PC-9 (cell line): ENCODE measurements around the gene GPC5.

ENCODE experiments used
- EZH2 ChIP-seq: fragments of 200-600 bp; sonication (generic); IDR thresholded peaks from 2 replicates; pipeline ENCODE4 v1.8.0; 2017; ENCODE audit warnings: antibody characterized with exemption, low read depth
- TF ChIP-seq, protein P1 (sequence below): fragments of 200-600 bp; sonication (generic); conservative IDR thresholded peaks from 2 replicates; pipeline ENCODE4 v1.6.1; 2017; ENCODE audit warnings: mixed run types, antibody characterized with exemption, mild to moderate bottlenecking, moderate library complexity

DNA sequence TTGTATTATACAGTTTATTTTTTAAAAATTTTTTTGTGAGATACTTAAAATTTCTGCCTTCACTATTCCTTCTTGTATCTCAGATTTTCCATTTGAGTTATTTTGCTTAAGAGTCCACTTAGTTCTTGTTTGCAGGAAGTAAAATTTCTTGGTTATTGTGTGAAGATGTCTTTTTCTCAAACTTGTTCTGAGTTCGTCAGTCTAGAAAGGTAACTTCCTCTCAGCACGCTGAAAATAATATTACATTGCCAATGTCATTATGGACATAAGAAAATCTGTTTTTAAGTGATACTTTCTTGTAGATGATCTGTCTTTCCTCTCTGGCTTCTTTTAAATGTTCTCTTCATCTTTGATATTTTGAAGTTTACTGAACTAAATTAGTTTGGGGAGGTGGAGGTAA is 1096.5 kb downstream of the GPC5 start:
- TF ChIP-seq, protein P1, sequence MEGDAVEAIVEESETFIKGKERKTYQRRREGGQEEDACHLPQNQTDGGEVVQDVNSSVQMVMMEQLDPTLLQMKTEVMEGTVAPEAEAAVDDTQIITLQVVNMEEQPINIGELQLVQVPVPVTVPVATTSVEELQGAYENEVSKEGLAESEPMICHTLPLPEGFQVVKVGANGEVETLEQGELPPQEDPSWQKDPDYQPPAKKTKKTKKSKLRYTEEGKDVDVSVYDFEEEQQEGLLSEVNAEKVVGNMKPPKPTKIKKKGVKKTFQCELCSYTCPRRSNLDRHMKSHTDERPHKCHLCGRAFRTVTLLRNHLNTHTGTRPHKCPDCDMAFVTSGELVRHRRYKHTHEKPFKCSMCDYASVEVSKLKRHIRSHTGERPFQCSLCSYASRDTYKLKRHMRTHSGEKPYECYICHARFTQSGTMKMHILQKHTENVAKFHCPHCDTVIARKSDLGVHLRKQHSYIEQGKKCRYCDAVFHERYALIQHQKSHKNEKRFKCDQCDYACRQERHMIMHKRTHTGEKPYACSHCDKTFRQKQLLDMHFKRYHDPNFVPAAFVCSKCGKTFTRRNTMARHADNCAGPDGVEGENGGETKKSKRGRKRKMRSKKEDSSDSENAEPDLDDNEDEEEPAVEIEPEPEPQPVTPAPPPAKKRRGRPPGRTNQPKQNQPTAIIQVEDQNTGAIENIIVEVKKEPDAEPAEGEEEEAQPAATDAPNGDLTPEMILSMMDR = no peak
- TF ChIP-seq EZH2 = no peak
